ENCODE data around the gene FRAT1. TPM values are rescaled to one million over a fixed set of nuclear protein-coding genes. Genes with fewer than 3 reads are reported as not detected.

Gene FRAT1
- total RNA-seq, 1 donor from 2014 or later = 1.4 TPM

GRCh38 chr10:97325754-97326153 is 6.7 kb downstream of the FRAT1 start:
- FAIRE-seq (no peak), DNase-seq (ENCODE audit: low read depth) (no peak)
- Mint-ChIP-seq H3K4me3 (ENCODE audit: unreplicated experiment) (peak overlapping the region; percentile 50), H3K27ac (ENCODE audit: unreplicated experiment) (no peak overlapping the region), H3K27me3 (ENCODE audit: low read depth, unreplicated experiment) (peaks cover 8% of the 10 kb centered on the region), H3K4me1 (ENCODE audit: low read depth, unreplicated experiment) (peaks cover 10% of the 10 kb centered on the region), H3K9me3 (ENCODE audit: unreplicated experiment) (peaks cover 2% of the 10 kb centered on the region), H3K36me3 (ENCODE audit: low read depth, unreplicated experiment) (peaks cover 9% of the 10 kb centered on the region)
- H3K4me3 ChIP-seq (ENCODE audit: insufficient read depth, low read depth, low read length) = no peak overlapping the region
- no peaks in the 10 kb centered on the region for H3K9me3 ChIP-seq (ENCODE audit: insufficient read depth, low read depth, low read length)
- no peak overlapping the region for H3K27ac ChIP-seq (ENCODE audit: low read depth, low read length)
- no peak overlapping the region for H2AFZ ChIP-seq (ENCODE audit: low read depth, low read length)
- no peaks in the 10 kb centered on the region for H4K20me1 ChIP-seq (ENCODE audit: insufficient read depth, low read length)
- H3K79me2 ChIP-seq (ENCODE audit: insufficient read depth, low read length) = no peaks in the 10 kb centered on the region
- H3K4me2 ChIP-seq (ENCODE audit: low read length) = no peak overlapping the region
- peaks cover 16% of the 10 kb centered on the region for H3K27me3 ChIP-seq (ENCODE audit: insufficient read depth, low read length)
- no peaks in the 10 kb centered on the region for H3K4me1 ChIP-seq (ENCODE audit: insufficient read depth, low read length)
- H3K36me3 ChIP-seq (ENCODE audit: insufficient read depth, low read length) = no peaks in the 10 kb centered on the region
- no peak overlapping the region for H3K9ac ChIP-seq (ENCODE audit: low read length)
- no peak for TF ChIP-seq EZH2 (IDR thresholded peaks at IDR 0.05; ENCODE audit: insufficient read depth, low read length)
- no peak for TF ChIP-seq CTCF (IDR thresholded peaks at IDR 0.05; ENCODE audit: insufficient read depth, low read depth, low read length)

- Histone ChIP-seq H3K9ac (ENCODE audit: low read length) (no peak overlapping the region), H2AFZ (ENCODE audit: low read depth, low read length) (no peak overlapping the region), H4K20me1 (ENCODE audit: insufficient read depth, low read length) (peaks cover 7% of the 10 kb centered on the region), H3K4me3 (ENCODE audit: insufficient read depth, low read depth, low read length) (no peak overlapping the region), H3K4me1 (ENCODE audit: insufficient read depth, low read length) (peaks cover 5% of the 10 kb centered on the region), H3K4me2 (ENCODE audit: low read length) (no peak overlapping the region), H3K36me3 (ENCODE audit: insufficient read depth, low read length) (no peaks in the 10 kb centered on the region), H3K27me3 (ENCODE audit: insufficient read depth, low read length) (peaks cover 2% of the 10 kb centered on the region), H3K79me2 (ENCODE audit: insufficient read depth, low read length) (no peaks in the 10 kb centered on the region), H3K9me3 (ENCODE audit: insufficient read depth, low read depth, low read length) (no peaks in the 10 kb centered on the region), H3K27ac (ENCODE audit: low read depth, low read length) (no peak overlapping the region)
- no peak overlapping the region for H3K4me3 Mint-ChIP-seq (ENCODE audit: unreplicated experiment)
- H3K9me3 Mint-ChIP-seq (ENCODE audit: unreplicated experiment) = peaks cover 2% of the 10 kb centered on the region
- H3K4me1 Mint-ChIP-seq (ENCODE audit: low read depth, unreplicated experiment) = peaks cover 20% of the 10 kb centered on the region
- H3K27me3 Mint-ChIP-seq (ENCODE audit: low read depth, unreplicated experiment) = no peaks in the 10 kb centered on the region
- no peak for TF ChIP-seq EZH2 (IDR thresholded peaks at IDR 0.05; ENCODE audit: insufficient read depth, low read length)
- TF ChIP-seq CTCF (IDR thresholded peaks at IDR 0.05; ENCODE audit: insufficient read depth, low read depth, low read length) = no peak
- FAIRE-seq (no peak), DNase-seq (ENCODE audit: low read depth) (no peak)
- H3K27ac Mint-ChIP-seq (ENCODE audit: unreplicated experiment) = no peak overlapping the region
- peaks cover 9% of the 10 kb centered on the region for H3K36me3 Mint-ChIP-seq (ENCODE audit: low read depth, unreplicated experiment)
Observed at GRCh38 chr10:97327348-97328294, 8.6 kb downstream of the FRAT1 start.
